ENCODE data around the gene UTP3. TPM values are rescaled to one million over a fixed set of nuclear protein-coding genes. Genes with fewer than 3 reads are reported as not detected.
"Not testable (repeated sequence)": the region's sequence is repeated elsewhere in the genome, so short reads cannot be mapped to it uniquely, and the experiment has no call there.

The UTP3 gene
- total RNA-seq, 2 donors from 2014 or later: 19.3 to 31.6 TPM

GRCh38 chr4:70678383-70678999 is 9.8 kb upstream of the UTP3 start:
- H3K9me3 Mint-ChIP-seq: no peaks in the 10 kb centered on the region
- H3K36me3 Mint-ChIP-seq: no peaks in the 10 kb centered on the region
- no peak for DNase-seq (ENCODE audit: low spot score in 2 of 2)
- H3K27ac Mint-ChIP-seq: no peak overlapping the region
- no peak for ATAC-seq

- ATAC-seq: no peak
- DNase-seq (ENCODE audit: low spot score in 2 of 2): no peak
These were observed 7.4 kb upstream of the UTP3 start for GRCh38 chr4:70680934-70681333.

GRCh38 chr4:70681704-70682103 is 6.6 kb upstream of the UTP3 start:
- H3K27ac Mint-ChIP-seq: no peak overlapping the region

More at GRCh38 chr4:70680934-70681333, 7.4 kb upstream of the UTP3 start:
- Mint-ChIP-seq H3K27ac (no peak overlapping the region), H3K36me3 (no peaks in the 10 kb centered on the region), H3K9me3 (no peaks in the 10 kb centered on the region)

GRCh38 chr4:70682142-70682541 is 6.2 kb upstream of the UTP3 start:
- not testable (repeated sequence) for H3K36me3 Mint-ChIP-seq; H3K27ac Mint-ChIP-seq; DNase-seq (ENCODE audit: low spot score in 2 of 2); H3K9me3 Mint-ChIP-seq; ATAC-seq

More at GRCh38 chr4:70681704-70682103, 6.6 kb upstream of the UTP3 start:
- no peaks in the 10 kb centered on the region for H3K9me3 Mint-ChIP-seq
- no peak for DNase-seq (ENCODE audit: low spot score in 2 of 2)
- no peak for ATAC-seq
- no peaks in the 10 kb centered on the region for H3K36me3 Mint-ChIP-seq

- Mint-ChIP-seq H3K27ac (peak overlapping the region; percentile 94 to 100), H3K36me3 (peaks cover 25 to 26% of the 10 kb centered on the region in 2 donors), H3K9me3 (no peaks in the 10 kb centered on the region)
- DNase-seq (ENCODE audit: low spot score in 2 of 2): no peak
- ATAC-seq: peak in 1 of 2 donors; percentile 0
These were observed 940 bp upstream of the UTP3 start for GRCh38 chr4:70687392-70687791.

- DNase-seq (ENCODE audit: low spot score in 2 of 2): no peak
- Mint-ChIP-seq H3K27ac (peak overlapping the region; percentile 94 to 100), H3K9me3 (no peaks in the 10 kb centered on the region), H3K36me3 (peaks cover 25 to 26% of the 10 kb centered on the region in 2 donors)
- peak; percentile 12 to 36 for ATAC-seq
These were observed 481 bp downstream of the UTP3 start for GRCh38 chr4:70688795-70689231.

GRCh38 chr4:70691661-70692060 is 3.3 kb downstream of the UTP3 start:
- no peak for ATAC-seq
- Mint-ChIP-seq H3K9me3 (no peaks in the 10 kb centered on the region), H3K36me3 (peaks cover 25 to 26% of the 10 kb centered on the region in 2 donors), H3K27ac (no peak overlapping the region)
- DNase-seq (ENCODE audit: low spot score in 2 of 2): no peak

- not testable (repeated sequence) for ATAC-seq; H3K9me3 Mint-ChIP-seq; H3K27ac Mint-ChIP-seq; DNase-seq (ENCODE audit: low spot score in 2 of 2)
- H3K36me3 Mint-ChIP-seq: peaks cover 9 to 11% of the 10 kb centered on the region in 2 donors
These were observed 6.3 kb downstream of the UTP3 start for GRCh38 chr4:70694633-70695032.

- DNase-seq (ENCODE audit: low spot score in 2 of 2); H3K27ac Mint-ChIP-seq; H3K36me3 Mint-ChIP-seq; ATAC-seq; H3K9me3 Mint-ChIP-seq: not testable (repeated sequence)
These were observed 10.1 kb downstream of the UTP3 start for GRCh38 chr4:70698435-70698834.

- no peak overlapping the region for H3K27ac Mint-ChIP-seq
These were observed 12.4 kb downstream of the UTP3 start for GRCh38 chr4:70700712-70701111.

GRCh38 chr4:70701271-70701670 is 12.9 kb downstream of the UTP3 start:
- Mint-ChIP-seq H3K9me3 (no peaks in the 10 kb centered on the region), H3K36me3 (peaks cover 0 to 5% of the 10 kb centered on the region in 2 donors), H3K27ac (no peak overlapping the region)
- ATAC-seq (no peak), DNase-seq (ENCODE audit: low spot score in 2 of 2) (no peak)

More at GRCh38 chr4:70700712-70701111, 12.4 kb downstream of the UTP3 start:
- Mint-ChIP-seq H3K9me3 (no peaks in the 10 kb centered on the region), H3K36me3 (peaks cover 0 to 2% of the 10 kb centered on the region in 2 donors)
- ATAC-seq (no peak), DNase-seq (ENCODE audit: low spot score in 2 of 2) (no peak)

GRCh38 chr4:70702592-70702991 is 14.3 kb downstream of the UTP3 start:
- not testable (repeated sequence) for ATAC-seq; H3K36me3 Mint-ChIP-seq; H3K9me3 Mint-ChIP-seq; H3K27ac Mint-ChIP-seq; DNase-seq (ENCODE audit: low spot score in 2 of 2)

GRCh38 chr4:70703619-70704214 is 15.4 kb downstream of the UTP3 start:
- H3K27ac Mint-ChIP-seq: peak overlapping the region; percentile 36 to 80
- no peak for ATAC-seq
- H3K9me3 Mint-ChIP-seq: no peaks in the 10 kb centered on the region
- no peak for DNase-seq (ENCODE audit: low spot score in 2 of 2)
- peaks cover 0 to 5% of the 10 kb centered on the region in 2 donors for H3K36me3 Mint-ChIP-seq

GRCh38 chr4:70704215-70704930 is 16.0 kb downstream of the UTP3 start:
- peak; percentile 58 to 66 for ATAC-seq
- peak overlapping the region; percentile 80 to 85 for H3K27ac Mint-ChIP-seq
- peaks cover 0 to 5% of the 10 kb centered on the region in 2 donors for H3K36me3 Mint-ChIP-seq
- H3K9me3 Mint-ChIP-seq: no peaks in the 10 kb centered on the region
- peak; percentile 47 to 66 for DNase-seq (ENCODE audit: low spot score in 2 of 2)

- Mint-ChIP-seq H3K9me3 (no peaks in the 10 kb centered on the region), H3K36me3 (peaks cover 0 to 5% of the 10 kb centered on the region in 2 donors), H3K27ac (peak overlapping the region in 1 of 2 donors; percentile 80)
- ATAC-seq (no peak), DNase-seq (ENCODE audit: low spot score in 2 of 2) (peak in 1 of 2 donors; percentile 68)
These were observed 16.5 kb downstream of the UTP3 start for GRCh38 chr4:70704931-70705182.

- ATAC-seq (peak; percentile 69 to 75), DNase-seq (ENCODE audit: low spot score in 2 of 2) (peak; percentile 74 to 76)
- Mint-ChIP-seq H3K27ac (peak overlapping the region; percentile 88 to 93), H3K9me3 (no peaks in the 10 kb centered on the region), H3K36me3 (peaks cover 0 to 5% of the 10 kb centered on the region in 2 donors)
These were observed 17.1 kb downstream of the UTP3 start for GRCh38 chr4:70705183-70706043.
